ENCODE measurements around the gene METTL26. TPM values are rescaled to one million over a fixed set of nuclear protein-coding genes. Genes with fewer than 3 reads are reported as not detected.
A peak's percentile ranks its signal among the peaks of the same experiment; 100 is the strongest.

METTL26 gene
- total RNA-seq, 1 experiment from 2014 or later, result 121 TPM

DNA sequence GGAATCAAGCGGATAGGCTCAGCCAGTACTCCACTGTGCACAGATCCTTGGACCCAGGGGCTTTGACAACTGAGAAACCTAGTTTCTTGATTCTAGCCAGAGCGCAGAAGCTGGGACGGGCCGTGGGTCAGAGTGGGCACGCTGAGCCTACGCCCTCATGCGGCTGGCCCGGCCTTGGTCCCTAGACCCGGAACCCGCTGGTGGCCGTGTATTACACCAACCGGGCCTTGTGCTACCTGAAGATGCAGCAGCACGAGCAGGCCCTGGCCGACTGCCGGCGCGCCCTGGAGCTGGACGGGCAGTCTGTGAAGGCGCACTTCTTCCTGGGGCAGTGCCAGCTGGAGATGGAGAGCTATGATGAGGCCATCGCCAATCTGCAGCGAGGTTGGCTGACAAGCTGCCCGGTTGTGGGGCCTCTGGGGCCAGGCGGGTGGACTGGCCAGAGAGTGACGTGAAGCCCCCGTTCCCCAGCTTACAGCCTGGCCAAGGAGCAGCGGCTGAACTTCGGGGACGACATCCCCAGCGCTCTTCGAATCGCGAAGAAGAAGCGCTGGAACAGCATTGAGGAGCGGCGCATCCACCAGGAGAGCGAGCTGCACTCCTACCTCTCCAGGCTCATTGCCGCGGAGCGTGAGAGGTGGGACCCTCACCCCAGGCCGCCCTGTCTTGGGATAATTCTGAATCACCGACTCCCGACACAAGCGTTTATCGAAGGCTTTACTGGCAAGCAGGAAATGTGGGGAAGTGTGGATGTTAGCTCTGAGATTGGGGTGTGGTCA, 45.1 kb upstream of the METTL26 start:
- peaks cover 85% of the 10 kb centered on the region for H3K36me3 Mint-ChIP-seq (ENCODE audit: insufficient read depth, unreplicated experiment)
- peak overlapping the region; percentile 89 for H3K27ac Mint-ChIP-seq (ENCODE audit: unreplicated experiment)
- no peaks in the 10 kb centered on the region for H3K27me3 Mint-ChIP-seq (ENCODE audit: unreplicated experiment)
- no TSS peak for BruUV-seq (replicated peaks)
- DNase-seq, result peak; percentile 62
- peak overlapping the region; percentile 94 for H3K4me3 Mint-ChIP-seq (ENCODE audit: low read depth, unreplicated experiment)
- CTCF ChIA-PET, result interaction anchor here (1.2 kb wide), 1 partner anchor 9 kb away, joined by 3 read pairs; the partner anchor contains the start of gene WDR24
- peaks cover 22% of the 10 kb centered on the region for H3K4me1 Mint-ChIP-seq (ENCODE audit: low read depth, unreplicated experiment)
- TF ChIP-seq, protein P1, sequence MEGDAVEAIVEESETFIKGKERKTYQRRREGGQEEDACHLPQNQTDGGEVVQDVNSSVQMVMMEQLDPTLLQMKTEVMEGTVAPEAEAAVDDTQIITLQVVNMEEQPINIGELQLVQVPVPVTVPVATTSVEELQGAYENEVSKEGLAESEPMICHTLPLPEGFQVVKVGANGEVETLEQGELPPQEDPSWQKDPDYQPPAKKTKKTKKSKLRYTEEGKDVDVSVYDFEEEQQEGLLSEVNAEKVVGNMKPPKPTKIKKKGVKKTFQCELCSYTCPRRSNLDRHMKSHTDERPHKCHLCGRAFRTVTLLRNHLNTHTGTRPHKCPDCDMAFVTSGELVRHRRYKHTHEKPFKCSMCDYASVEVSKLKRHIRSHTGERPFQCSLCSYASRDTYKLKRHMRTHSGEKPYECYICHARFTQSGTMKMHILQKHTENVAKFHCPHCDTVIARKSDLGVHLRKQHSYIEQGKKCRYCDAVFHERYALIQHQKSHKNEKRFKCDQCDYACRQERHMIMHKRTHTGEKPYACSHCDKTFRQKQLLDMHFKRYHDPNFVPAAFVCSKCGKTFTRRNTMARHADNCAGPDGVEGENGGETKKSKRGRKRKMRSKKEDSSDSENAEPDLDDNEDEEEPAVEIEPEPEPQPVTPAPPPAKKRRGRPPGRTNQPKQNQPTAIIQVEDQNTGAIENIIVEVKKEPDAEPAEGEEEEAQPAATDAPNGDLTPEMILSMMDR (IDR thresholded peaks at IDR 0.05; ENCODE audit: unreplicated experiment), result no peak
- no peaks in the 10 kb centered on the region for H3K9me3 Mint-ChIP-seq (ENCODE audit: low read depth, unreplicated experiment)
- intact Hi-C loops (cut with micrococcal nuclease; ENCODE audit: unreplicated experiment), result no loop called here

DNA sequence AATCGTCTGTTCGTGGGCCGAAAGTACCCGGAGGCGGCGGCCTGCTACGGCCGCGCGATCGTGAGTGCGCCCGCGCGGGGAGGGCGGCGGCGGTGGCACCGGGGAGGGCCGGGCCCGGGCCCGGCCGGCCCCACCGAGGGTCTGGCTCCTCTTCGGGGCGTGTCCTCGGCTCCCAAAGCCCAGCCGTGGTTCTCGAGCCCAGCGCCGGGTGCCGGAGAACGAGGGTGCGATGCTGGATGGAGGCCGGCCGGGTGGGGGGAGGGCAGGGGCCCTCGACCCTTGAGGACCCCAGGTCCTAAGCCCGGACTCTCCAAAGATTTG, 44.5 kb upstream of the METTL26 start:
- peak overlapping the region; percentile 89 for H3K27ac Mint-ChIP-seq (ENCODE audit: unreplicated experiment)
- intact Hi-C loops (cut with micrococcal nuclease; ENCODE audit: unreplicated experiment), result no loop called here
- peak overlapping the region; percentile 94 for H3K4me3 Mint-ChIP-seq (ENCODE audit: low read depth, unreplicated experiment)
- H3K36me3 Mint-ChIP-seq (ENCODE audit: insufficient read depth, unreplicated experiment), result peaks cover 79% of the 10 kb centered on the region
- DNase-seq, result no peak
- H3K4me1 Mint-ChIP-seq (ENCODE audit: low read depth, unreplicated experiment), result peaks cover 22% of the 10 kb centered on the region
- no TSS peak for BruUV-seq (replicated peaks)
- H3K27me3 Mint-ChIP-seq (ENCODE audit: unreplicated experiment), result no peaks in the 10 kb centered on the region
- H3K9me3 Mint-ChIP-seq (ENCODE audit: low read depth, unreplicated experiment), result no peaks in the 10 kb centered on the region
- CTCF ChIA-PET, result interaction anchor here (0.7 to 1.2 kb wide), 3 partner anchors 9 to 306 kb away, joined by 3 read pairs; partner anchors contain the start of genes CIAO3 and WDR24
- TF ChIP-seq, protein P1 (IDR thresholded peaks at IDR 0.05; ENCODE audit: unreplicated experiment), result no peak

DNA sequence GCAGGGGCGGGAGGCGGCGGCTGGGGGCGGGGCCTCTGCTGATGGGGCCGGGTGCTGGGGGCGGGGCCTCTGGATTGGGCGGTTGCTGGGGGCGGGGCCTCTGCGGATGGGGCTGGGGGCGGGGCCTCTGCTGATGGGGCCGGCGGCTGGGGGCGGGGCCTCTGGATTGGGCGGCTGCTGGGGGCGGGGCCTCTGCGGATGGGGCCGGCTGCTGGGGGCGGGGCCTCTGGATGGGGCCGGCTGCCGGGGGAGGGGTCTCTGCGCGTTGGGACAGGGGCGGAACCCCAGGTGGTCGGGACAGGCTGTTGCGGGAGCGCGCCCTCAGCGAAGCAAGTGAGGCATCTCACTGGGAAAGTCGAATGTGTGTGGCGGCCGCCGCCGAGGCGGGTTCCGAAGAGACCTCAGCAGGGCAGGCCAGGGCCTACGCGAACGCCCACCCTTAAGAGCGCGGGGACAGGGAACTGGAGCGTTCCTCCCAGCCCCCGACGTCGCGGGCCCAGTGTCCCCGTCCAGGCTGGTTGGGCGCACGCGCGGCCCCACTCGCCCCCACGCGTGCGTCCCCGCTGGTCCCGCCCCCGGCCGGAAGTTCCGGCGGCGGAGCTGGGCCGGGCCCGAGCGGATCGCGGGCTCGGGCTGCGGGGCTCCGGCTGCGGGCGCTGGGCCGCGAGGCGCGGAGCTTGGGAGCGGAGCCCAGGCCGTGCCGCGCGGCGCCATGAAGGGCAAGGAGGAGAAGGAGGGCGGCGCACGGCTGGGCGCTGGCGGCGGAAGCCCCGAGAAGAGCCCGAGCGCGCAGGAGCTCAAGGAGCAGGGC, 43.9 kb upstream of the METTL26 start, which contains the start of gene STUB1:
TSS of gene STUB1 (plus strand) at position 597 of the 811 bp plus-strand sequence. CDS start at position 713, 116 bp downstream.
- TF ChIP-seq, protein P1 (IDR thresholded peaks at IDR 0.05; ENCODE audit: unreplicated experiment), result no peak
- H3K27ac Mint-ChIP-seq (ENCODE audit: unreplicated experiment), result peak within 1 kb of the TSS; percentile 89
- H3K9me3 Mint-ChIP-seq (ENCODE audit: low read depth, unreplicated experiment), result no peaks in the 10 kb centered on the region
- H3K4me1 Mint-ChIP-seq (ENCODE audit: low read depth, unreplicated experiment), result peaks cover 22% of the 10 kb centered on the region
- peaks cover 78% of the 10 kb centered on the region for H3K36me3 Mint-ChIP-seq (ENCODE audit: insufficient read depth, unreplicated experiment)
- DNase-seq, result peak; percentile 93
- intact Hi-C loops (cut with micrococcal nuclease; ENCODE audit: unreplicated experiment), result no loop called here
- peak within 1 kb of the TSS; percentile 94 for H3K4me3 Mint-ChIP-seq (ENCODE audit: low read depth, unreplicated experiment)
- H3K27me3 Mint-ChIP-seq (ENCODE audit: unreplicated experiment), result no peaks in the 10 kb centered on the region
- CTCF ChIA-PET, result interaction anchor here (0.7 to 1.2 kb wide), 4 partner anchors 10 to 307 kb away, joined by 3 read pairs; partner anchors contain the start of genes CIAO3 and WDR24
- BruUV-seq (replicated peaks), result no TSS peak

DNA sequence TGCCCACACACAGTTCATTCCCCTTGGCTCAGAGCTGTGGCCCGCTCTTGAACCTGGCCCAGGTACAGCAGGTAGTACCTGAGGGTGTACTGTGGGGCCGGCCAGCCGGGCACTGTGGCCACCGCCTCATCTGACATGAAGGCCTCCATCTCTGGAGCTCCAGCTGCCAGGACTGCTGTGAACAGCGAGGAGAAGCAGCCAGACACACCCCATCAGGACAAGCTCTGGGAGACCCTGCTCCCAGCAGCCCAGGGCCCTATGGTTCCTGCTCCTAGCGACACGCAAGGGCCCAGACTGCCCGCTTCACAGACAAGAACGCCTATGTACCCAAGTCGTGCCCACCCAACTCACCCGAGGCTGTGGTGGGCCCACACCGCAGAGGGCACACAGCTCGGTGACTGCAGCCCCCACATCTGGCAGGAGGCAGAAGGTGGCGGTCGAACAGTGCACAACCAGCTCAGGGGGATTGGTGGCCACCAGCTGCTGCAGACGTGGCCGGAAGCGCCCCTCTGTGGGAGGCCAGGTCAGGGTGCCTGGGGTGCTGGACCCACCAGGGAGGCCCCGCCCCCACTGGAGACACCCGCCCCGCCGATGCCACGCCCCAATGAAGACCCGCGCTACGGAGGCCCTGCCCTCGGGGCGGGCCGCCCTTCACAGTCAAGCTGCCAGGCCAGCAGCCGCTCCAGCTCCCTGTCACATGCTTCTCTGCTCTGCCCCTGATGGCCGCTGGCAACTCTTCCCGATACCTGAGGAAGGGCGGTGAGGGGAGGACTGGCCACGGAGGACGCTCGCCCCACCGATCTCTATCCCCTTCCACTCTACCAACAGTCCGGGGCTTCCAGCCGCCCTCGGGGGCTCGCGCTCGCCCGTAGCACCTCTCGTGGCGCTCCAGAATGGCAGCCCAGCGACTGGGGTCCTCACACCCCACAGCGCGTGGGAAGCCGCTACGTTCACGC, 43.0 kb upstream of the METTL26 start:
- H3K36me3 Mint-ChIP-seq (ENCODE audit: insufficient read depth, unreplicated experiment), result peaks cover 76% of the 10 kb centered on the region
- DNase-seq, result no peak

More for the DNA sequence above, 43.0 kb upstream of the METTL26 start:
- no peaks in the 10 kb centered on the region for H3K27me3 Mint-ChIP-seq (ENCODE audit: unreplicated experiment)
- intact Hi-C loops (cut with micrococcal nuclease; ENCODE audit: unreplicated experiment), result no loop called here
- CTCF ChIA-PET, result interaction anchor here (0.8 kb wide), 1 partner anchor 13 kb away, joined by 3 read pairs; no protein-coding TSS in a partner anchor
- H3K9me3 Mint-ChIP-seq (ENCODE audit: low read depth, unreplicated experiment), result no peaks in the 10 kb centered on the region
- TF ChIP-seq, protein P1 (IDR thresholded peaks at IDR 0.05; ENCODE audit: unreplicated experiment), result no peak
- no peak overlapping the region for H3K27ac Mint-ChIP-seq (ENCODE audit: unreplicated experiment)
- no TSS peak for BruUV-seq (replicated peaks)
- H3K4me1 Mint-ChIP-seq (ENCODE audit: low read depth, unreplicated experiment), result peaks cover 22% of the 10 kb centered on the region
- peak overlapping the region; percentile 94 for H3K4me3 Mint-ChIP-seq (ENCODE audit: low read depth, unreplicated experiment)
